Left lobe of liver (tissue), 2 donors: ENCODE results near the gene TCEANC2. TPM values are rescaled to one million over a fixed set of nuclear protein-coding genes. Genes with fewer than 3 reads are reported as not detected.
"Not testable (repeated sequence)": the region's sequence is repeated elsewhere in the genome, so short reads cannot be mapped to it uniquely, and the experiment has no call there.

Source experiments
- ATAC-seq: fragments of 200-7000 bp; cut with Tn5 transposase; one replicate; pipeline ENCODE4 v1.9.1; 2020; ENCODE audit warnings: mild to moderate bottlenecking, moderate library complexity
- DNase-seq: peaks from one replicate; pipeline ENCODE4 v3.0.0-alpha.2; 2020; ENCODE audit warnings: low spot score
- total RNA-seq: library from RNA; stranded (reverse); gene quantifications from one replicate; pipeline ENCODE4 v1.2.1, GENCODE V29; 2021
- donor health status: DM: no; HTN: no; CAD: no; lungs with moderate emphysema.
- donor health status: DM: no; HTN: yes; CAD: no.

TCEANC2 gene
- total RNA-seq, 1 donor from 2014 or later, result 2.9 TPM

- ATAC-seq, DNase-seq: not testable (repeated sequence)
These were observed 28.6 kb upstream of the TCEANC2 start for GRCh38 chr1:54024811-54025210.

DNA sequence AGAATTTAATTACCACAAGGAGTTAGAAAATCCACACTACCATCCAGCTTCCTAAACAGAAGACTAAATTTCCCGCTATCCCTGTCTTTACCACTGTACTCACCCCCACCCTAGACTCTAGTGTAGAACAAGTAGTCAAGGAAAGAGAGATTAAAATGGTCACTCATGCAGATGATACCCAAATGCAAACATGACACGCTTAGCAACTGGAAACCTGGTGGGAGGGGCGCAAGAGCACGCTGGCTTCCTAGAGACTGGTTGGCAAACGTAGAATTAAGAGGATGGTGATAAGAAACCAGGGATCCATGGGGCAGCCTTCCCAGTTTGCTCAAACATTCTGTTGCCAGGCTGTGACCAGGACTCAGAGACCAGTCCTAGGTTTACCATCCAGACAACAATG lies 25.6 kb upstream of the TCEANC2 start:
- no peak for ATAC-seq
- DNase-seq, result no peak

DNA sequence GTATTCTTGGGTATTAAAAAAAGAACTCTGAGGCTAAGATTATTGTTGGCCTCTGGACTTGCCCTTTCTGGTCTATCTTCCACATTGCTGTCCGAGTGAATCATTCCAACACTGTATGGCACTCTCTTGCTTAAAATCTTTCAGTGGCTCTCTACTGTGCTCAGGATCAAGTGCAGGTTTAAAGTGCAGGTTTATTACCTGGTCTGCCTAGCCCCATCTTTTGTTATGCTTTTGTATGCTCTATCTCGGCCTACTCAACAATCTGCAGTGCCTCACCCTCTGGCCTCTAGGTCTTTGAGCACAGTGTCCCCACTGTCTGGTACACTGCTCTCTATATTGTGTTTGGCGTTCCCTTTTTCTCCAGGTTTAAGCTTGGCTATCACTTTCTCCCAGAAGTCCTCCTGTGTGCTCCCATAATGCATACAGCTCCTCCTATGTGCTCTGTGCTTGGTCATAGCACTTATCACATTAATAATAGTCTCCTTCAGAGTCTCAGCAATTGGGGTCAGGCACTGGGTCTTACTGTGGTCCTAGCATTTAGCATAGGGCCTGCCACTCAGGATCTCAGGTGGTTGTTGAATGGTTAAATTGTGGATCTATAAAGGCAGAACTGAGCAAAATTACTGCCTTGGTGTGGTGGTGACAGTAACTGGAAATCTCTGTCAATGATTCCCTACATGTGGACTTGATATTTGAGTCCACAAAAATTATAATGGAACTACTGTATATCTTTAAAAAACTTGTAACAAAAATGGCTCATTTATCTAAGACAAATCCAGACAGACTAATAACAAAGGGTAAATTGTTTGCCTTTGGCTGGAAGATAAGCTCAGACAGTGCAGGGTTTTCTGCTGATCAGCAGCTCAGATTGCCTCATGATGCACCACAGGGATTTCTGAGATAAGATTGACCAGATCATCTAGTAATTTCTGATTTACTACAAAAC lies 24.8 kb upstream of the TCEANC2 start:
- DNase-seq, result no peak
- ATAC-seq, result peak; percentile 34

DNA sequence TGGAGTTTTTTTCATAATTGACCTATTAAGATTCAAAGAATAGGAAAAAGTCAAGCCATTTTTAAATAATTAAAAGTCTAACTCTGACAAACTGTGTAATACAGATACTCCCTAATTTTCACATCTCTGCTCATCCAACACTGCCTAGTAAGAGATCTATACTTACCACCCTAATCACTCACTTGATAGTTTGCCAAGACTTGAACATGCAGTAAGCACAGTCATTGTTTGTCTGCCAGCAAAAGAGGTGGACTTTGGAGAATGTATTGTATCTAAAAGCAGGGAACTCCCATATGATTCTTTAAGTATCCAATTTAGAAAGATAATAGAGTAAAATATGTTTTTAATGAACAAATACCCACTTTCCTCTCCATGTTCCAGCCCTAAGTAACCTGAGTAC lies 15.9 kb upstream of the TCEANC2 start:
- DNase-seq (no peak), ATAC-seq (no peak)

DNA sequence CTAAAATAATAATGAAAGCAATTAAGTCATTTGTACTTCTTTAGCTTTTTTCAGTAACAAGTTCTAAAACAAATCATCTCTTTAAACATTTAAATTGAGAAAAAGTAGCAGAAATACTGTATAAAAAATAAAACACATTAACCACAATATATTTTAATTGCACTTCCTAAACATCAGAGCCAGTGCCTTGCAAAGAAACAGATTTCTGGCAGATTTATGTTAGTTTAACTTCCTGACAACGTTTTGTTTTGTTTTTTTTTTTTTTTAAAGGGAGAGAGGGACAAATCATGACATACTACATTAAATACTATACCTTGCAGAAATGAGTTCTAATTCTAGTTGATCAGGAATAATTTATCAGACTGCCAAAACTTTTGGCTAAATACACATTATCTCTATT lies 11.6 kb upstream of the TCEANC2 start:
- DNase-seq, result no peak
- ATAC-seq, result no peak

DNA sequence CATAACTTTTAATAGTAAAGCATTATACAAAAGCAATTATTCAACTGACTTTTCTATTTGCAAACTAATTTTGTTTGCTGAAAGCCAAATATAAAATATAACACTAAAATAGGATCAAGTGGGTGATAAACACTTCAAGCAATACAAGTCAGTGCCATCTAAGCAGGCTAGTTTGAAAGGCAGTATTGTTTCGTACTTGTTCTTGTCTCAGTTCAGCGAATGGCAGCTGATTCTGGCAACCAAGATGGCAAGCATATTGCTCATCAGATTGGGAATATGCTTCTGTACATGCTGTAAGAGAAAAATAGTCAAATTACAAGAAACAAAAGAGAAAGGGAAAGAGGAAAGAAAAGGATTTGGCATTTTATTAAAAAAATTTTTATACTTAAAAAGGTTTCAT lies 7.9 kb upstream of the TCEANC2 start:
- ATAC-seq (no peak), DNase-seq (no peak)

GRCh38 chr1:54046671-54047383 lies 6.6 kb upstream of the TCEANC2 start:
- no peak for DNase-seq
- ATAC-seq, result no peak

DNA sequence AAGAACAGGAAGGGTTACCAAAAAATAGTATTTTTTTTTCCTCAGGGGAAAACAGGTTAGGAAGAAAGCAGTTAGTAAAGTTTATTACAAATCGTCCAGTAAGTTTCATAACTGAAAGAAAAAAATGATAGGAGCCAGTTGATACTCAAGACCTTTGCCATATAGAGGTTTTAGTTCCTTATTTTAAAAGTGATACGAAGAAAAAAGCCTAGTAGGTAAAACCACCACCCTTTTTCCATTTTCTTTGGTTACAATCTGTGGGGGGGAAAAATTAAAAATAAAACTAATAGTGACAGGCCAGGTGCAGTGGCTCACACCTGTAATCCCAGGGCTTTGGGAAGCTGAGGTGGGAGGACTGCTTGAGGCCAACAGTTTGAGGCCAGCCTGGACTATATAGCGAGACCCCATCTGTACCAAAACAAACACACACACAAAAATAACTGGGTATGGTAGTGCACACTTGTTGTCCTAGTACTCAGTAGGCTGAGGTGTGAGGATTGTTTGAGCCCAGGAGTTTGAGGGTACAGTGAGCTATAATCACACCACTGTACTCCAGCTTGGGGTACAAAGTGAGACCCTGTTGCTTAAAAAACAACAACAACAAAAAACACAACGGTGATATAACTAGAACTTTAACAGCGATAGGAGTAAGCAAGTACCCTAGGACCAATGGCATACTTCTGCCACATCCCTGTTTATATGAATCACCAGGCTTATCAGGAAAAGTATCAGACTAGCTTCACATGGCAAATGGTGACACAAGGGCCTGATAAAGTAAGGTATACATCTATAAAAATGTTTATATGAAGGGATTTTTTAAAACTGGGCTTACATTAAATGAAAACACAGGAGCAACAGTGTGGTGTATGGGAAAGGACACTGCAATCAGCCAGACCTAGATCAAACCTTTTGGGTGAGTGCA lies 5.8 kb upstream of the TCEANC2 start:
- no peak for DNase-seq
- no peak for ATAC-seq

DNA sequence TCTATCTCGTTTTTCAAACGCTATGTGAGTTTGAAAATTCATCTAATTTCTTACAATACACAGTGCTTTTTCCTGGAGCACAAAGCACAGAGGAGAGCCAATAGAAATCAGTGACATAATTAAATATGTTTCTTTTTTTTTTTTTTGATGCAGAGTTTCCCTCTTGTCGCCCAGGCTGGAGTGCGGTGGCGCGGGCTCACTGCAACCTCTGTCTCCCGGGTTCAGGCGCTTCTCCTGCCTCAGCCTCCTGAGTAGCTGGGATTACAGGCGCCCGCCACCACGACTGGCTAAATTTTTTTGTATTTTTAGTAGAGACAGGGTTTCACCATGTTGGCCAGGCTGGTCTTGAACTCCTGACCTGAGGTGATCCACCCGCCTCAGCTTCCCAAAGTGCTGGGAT lies 3.0 kb upstream of the TCEANC2 start:
- DNase-seq, ATAC-seq: not testable (repeated sequence)

GRCh38 chr1:54051933-54052430 lies 1.4 kb upstream of the TCEANC2 start:
- ATAC-seq (no peak), DNase-seq (no peak)

DNA sequence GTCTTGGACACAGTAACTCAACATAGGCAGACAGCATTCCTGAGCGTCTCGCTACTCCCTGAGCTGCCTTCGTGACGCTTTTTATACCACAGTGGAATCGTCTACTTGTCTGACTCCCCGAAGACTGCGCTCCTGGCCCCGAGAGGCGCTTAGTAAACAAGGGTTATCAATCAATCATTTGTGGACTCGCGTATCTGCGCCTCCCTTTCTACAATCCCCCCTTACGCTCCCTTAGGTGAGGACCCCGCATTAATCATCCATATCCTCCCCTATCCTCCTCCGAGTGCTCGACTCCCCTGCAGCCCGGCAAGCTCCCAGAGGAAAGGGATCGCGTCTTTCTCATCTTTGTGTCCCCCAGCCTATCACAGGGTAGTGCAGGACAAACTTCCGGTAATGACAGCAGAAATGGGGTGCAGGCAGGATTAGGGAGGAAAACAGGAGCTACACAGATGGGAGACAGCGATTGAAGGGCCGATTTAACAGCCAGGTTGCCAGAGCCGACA lies 926 bp upstream of the TCEANC2 start:
- ATAC-seq, result peak; percentile 12
- peak; percentile 50 for DNase-seq

GRCh38 chr1:54053745-54054437 lies 483 bp downstream of the TCEANC2 start:
- peak; percentile 12 for ATAC-seq
- no peak for DNase-seq

- ATAC-seq (no peak), DNase-seq (no peak)
These were observed 986 bp downstream of the TCEANC2 start for GRCh38 chr1:54054438-54054749.

GRCh38 chr1:54064299-54064698 lies 10.9 kb downstream of the TCEANC2 start:
- ATAC-seq (no peak), DNase-seq (no peak)

GRCh38 chr1:54069791-54070170 lies 16.4 kb downstream of the TCEANC2 start:
- peak; percentile 42 for ATAC-seq
- no peak for DNase-seq

DNA sequence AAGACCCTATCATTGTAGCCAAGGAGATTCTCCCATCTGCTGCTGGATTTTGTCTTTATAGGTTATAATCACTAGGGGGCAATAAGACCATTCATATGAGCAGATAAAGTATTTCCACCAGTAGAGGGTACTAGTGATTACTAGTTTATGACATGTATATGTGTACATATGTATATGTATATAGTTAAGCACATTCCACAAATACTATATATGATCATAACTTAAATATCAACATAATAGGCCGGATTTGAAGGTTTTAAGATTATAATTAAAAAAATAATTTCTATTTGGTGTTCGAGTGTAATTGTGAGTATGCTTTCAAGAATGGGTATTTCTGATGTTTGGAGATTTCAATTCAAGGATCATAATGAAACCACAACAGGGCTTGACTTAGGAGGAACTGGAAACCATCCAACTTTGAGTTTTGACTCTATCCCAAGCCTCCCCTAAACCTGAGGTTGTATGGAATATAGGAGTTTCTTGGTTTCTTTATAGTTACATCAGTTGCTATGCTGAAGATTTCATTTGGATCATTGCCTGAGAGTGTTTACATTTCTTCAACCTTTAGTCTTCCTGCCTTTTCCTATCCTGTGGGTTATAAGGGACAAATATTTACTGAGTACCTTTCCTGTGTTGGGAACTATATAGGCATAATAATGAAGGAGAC lies 16.9 kb downstream of the TCEANC2 start:
- ATAC-seq (peak; percentile 96), DNase-seq (no peak)

DNA sequence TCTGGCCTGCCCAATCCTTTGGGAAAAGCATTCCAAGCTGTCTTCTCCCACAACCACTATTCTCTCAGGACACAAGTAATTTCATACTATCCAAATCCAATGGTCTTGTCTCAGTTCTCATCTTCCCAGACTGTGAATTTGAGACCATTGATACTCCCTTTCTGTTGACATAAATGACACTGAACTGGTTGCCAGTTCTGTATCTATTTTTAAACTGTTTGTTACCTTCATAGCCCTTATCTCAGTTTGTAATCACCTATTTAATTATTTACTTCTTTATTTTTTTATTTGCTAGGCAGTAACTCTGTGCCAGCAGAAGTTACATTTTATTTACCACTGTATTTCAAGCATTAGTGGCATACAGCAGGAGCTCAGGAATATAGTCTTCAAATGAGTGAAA lies 24.0 kb downstream of the TCEANC2 start:
- ATAC-seq (peak; percentile 45), DNase-seq (no peak)

GRCh38 chr1:54080598-54081049 lies 27.2 kb downstream of the TCEANC2 start:
- ATAC-seq, result peak; percentile 39

More at GRCh38 chr1:54080598-54081049, 27.2 kb downstream of the TCEANC2 start:
- no peak for DNase-seq
